SK-N-SH treated with all-trans-retinoic acid at 6 μM for 48 hours (cell line): ENCODE measurements around the gene ALG9.

Experiments used
- ATAC-seq: fragments of 200-7000 bp; cut with Tn5 transposase; 3 replicates; pipeline ENCODE4 v1.9.1; 2020; ENCODE audit warnings: mild to moderate bottlenecking, moderate library complexity
- ARNTL ChIP-seq: fragments of 450-650 bp; formaldehyde crosslinking; IDR thresholded peaks from 2 replicates; pipeline ENCODE4 v1.5.0; 2020; ENCODE audit warnings: low read depth, mild to moderate bottlenecking, moderate library complexity, borderline replicate concordance
- BACH2 ChIP-seq: fragments of 250-450 bp; sonication (Bioruptor Pico); IDR thresholded peaks from 2 replicates; pipeline ENCODE4 v1.9.0; 2021; ENCODE audit warnings: mild to moderate bottlenecking, borderline replicate concordance
- CSDC2 ChIP-seq: fragments of 250-450 bp; sonication (Bioruptor Pico); IDR thresholded peaks from 2 replicates; pipeline ENCODE4 v1.5.0; 2020; ENCODE audit warnings: mild to moderate bottlenecking, moderate library complexity
- ESRRG ChIP-seq: fragments of 250-450 bp; sonication (Bioruptor Pico); IDR thresholded peaks from 2 replicates; pipeline ENCODE4 v1.6.1; 2021; ENCODE audit warnings: mild to moderate bottlenecking
- GLIS3 ChIP-seq: fragments of 250-450 bp; sonication (Bioruptor Pico); IDR thresholded peaks from 2 replicates; pipeline ENCODE4 v1.5.0; 2020; ENCODE audit warnings: mild to moderate bottlenecking, moderate library complexity
- OSR1 ChIP-seq: fragments of 250-450 bp; sonication (Bioruptor Pico); IDR thresholded peaks from 2 replicates; pipeline ENCODE4 v1.8.0; 2022; ENCODE audit warnings: moderate library complexity, mild to moderate bottlenecking, inconsistent platforms
- PPARA ChIP-seq: fragments of 250-450 bp; sonication (Bioruptor Pico); IDR thresholded peaks from 2 replicates; pipeline ENCODE4 v1.5.0; 2020; ENCODE audit warnings: mild to moderate bottlenecking, borderline replicate concordance
- RARB ChIP-seq: fragments of 250-450 bp; sonication (Bioruptor Pico); IDR thresholded peaks from 2 replicates; pipeline ENCODE4 v1.8.0; 2021; ENCODE audit warnings: mild to moderate bottlenecking, moderate library complexity
- SNAI2 ChIP-seq: fragments of 250-450 bp; sonication (Bioruptor Pico); IDR thresholded peaks from 2 replicates; pipeline ENCODE4 v1.5.0; 2020; ENCODE audit warnings: mild to moderate bottlenecking, moderate library complexity
- TCF4 ChIP-seq: fragments of 250-450 bp; sonication (Bioruptor Pico); IDR thresholded peaks from 2 replicates; pipeline ENCODE4 v1.8.0; 2021; ENCODE audit warnings: mild to moderate bottlenecking, moderate library complexity, borderline replicate concordance
- TOX ChIP-seq: fragments of 250-450 bp; sonication (Bioruptor Pico); IDR thresholded peaks from 2 replicates; pipeline ENCODE4 v1.8.0; 2021; ENCODE audit warnings: mild to moderate bottlenecking, moderate library complexity, borderline replicate concordance
- ZC3H10 ChIP-seq: fragments of 250-450 bp; sonication (Bioruptor Pico); IDR thresholded peaks from 2 replicates; pipeline ENCODE4 v1.5.1; 2021; ENCODE audit warnings: mild to moderate bottlenecking, moderate library complexity
- ZFP3 ChIP-seq: fragments of 250-450 bp; sonication (Bioruptor Pico); IDR thresholded peaks from 2 replicates; pipeline ENCODE4 v1.5.0; 2020; ENCODE audit warnings: mild to moderate bottlenecking, moderate library complexity
- ZFP30 ChIP-seq: fragments of 450-650 bp; formaldehyde crosslinking; IDR thresholded peaks from 2 replicates; pipeline ENCODE4 v1.5.0; 2022; ENCODE audit warnings: mild to moderate bottlenecking, moderate library complexity
- ZNF70 ChIP-seq: fragments of 450-650 bp; formaldehyde crosslinking; IDR thresholded peaks from 2 replicates; pipeline ENCODE4 v1.5.0; 2020; ENCODE audit warnings: mild to moderate bottlenecking, moderate library complexity
- ZNF8 ChIP-seq: fragments of 450-650 bp; formaldehyde crosslinking; IDR thresholded peaks from 2 replicates; pipeline ENCODE4 v1.5.0; 2020; ENCODE audit warnings: mild to moderate bottlenecking, moderate library complexity
- TF ChIP-seq, protein P1 (sequence below): fragments of 250-450 bp; sonication (Bioruptor Pico); IDR thresholded peaks from 2 replicates; pipeline ENCODE4 v1.5.0; 2020; ENCODE audit warnings: mild to moderate bottlenecking, moderate library complexity
- TF ChIP-seq, protein P2 (sequence below): fragments of 250-450 bp; sonication (Bioruptor Pico); IDR thresholded peaks from 2 replicates; pipeline ENCODE4 v1.5.1; 2021; ENCODE audit warnings: mild to moderate bottlenecking, moderate library complexity
- TF ChIP-seq, protein P3 (sequence below): fragments of 250-450 bp; sonication (Bioruptor Pico); IDR thresholded peaks from 2 replicates; pipeline ENCODE4 v1.8.0; 2021; ENCODE audit warnings: low read depth, mild to moderate bottlenecking, moderate library complexity, borderline replicate concordance
- TF ChIP-seq, protein P4 (sequence below): fragments of 250-450 bp; sonication (Bioruptor Pico); IDR thresholded peaks from 2 replicates; pipeline ENCODE4 v1.5.1; 2020; ENCODE audit warnings: low read depth, mild to moderate bottlenecking, moderate library complexity
- TF ChIP-seq, protein P5 (sequence below): fragments of 250-450 bp; sonication (Bioruptor Pico); IDR thresholded peaks from 2 replicates; pipeline ENCODE4 v1.8.0; 2020; ENCODE audit warnings: mild to moderate bottlenecking, moderate library complexity, borderline replicate concordance

ALG9 gene

DNA sequence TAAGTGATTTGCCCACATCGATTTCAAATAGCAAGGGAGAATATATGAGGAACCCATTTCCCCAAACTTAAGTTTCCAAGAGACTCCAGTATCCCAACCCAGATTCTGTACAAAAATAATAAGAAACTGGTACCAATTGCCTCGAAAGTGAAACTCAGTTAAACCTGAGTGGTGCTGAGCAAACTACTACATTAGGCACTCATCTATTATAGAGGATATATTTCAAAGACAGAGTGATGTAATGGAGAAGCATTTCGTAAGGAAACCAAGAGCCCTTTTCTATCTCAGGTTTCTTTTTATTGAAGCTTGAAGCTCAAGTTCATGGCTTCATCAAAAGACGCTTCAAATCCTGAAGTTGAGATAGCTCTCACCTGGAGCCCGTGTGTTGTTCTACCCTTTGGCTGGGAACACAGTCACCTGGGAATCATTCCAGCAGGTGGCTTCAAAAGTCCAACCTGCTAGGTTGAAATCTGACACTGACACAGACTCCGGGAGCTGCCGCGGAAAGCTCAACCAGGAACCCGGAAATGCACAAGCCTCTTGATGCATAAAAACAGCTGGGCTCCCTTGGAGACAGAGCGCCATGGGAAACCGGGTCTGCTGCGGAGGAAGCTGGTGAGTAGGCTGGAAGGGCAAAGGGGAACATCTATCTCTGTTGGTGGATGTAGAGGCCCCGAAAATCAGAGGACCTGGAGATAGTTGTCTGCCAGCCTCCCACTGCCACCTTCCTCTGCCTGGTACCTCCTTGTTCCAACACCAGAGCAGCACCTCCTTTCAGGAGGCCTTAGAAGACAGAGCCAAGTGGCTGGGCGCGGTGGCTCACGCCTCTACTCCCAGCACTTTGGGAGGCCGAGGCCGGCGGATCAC lies 47.2 kb upstream of the ALG9 start, which contains the start of gene C11orf52:
Gene C11orf52 (plus strand): TSS at position 524 of the 867 bp plus-strand sequence. CDS start 60 bp downstream, at position 584.
- ATAC-seq = no peak
- TF ChIP-seq ARNTL (CRISPR knock-in tag) (no peak), ESRRG (no peak), TCF4 (CRISPR knock-in tag) (no peak), ZNF8 (CRISPR knock-in tag) (no peak), PPARA (CRISPR knock-in tag) (no peak), ZNF70 (no peak), RARB (no peak), OSR1 (CRISPR knock-in tag) (no peak), ZFP30 (CRISPR knock-in tag) (no peak), CSDC2 (CRISPR knock-in tag) (no peak), BACH2 (CRISPR knock-in tag) (no peak), ZFP3 (CRISPR knock-in tag) (no peak), SNAI2 (CRISPR knock-in tag) (no peak), ZC3H10 (CRISPR knock-in tag) (no peak), TOX (CRISPR knock-in tag) (no peak), GLIS3 (no peak)
- TF ChIP-seq, protein P1, sequence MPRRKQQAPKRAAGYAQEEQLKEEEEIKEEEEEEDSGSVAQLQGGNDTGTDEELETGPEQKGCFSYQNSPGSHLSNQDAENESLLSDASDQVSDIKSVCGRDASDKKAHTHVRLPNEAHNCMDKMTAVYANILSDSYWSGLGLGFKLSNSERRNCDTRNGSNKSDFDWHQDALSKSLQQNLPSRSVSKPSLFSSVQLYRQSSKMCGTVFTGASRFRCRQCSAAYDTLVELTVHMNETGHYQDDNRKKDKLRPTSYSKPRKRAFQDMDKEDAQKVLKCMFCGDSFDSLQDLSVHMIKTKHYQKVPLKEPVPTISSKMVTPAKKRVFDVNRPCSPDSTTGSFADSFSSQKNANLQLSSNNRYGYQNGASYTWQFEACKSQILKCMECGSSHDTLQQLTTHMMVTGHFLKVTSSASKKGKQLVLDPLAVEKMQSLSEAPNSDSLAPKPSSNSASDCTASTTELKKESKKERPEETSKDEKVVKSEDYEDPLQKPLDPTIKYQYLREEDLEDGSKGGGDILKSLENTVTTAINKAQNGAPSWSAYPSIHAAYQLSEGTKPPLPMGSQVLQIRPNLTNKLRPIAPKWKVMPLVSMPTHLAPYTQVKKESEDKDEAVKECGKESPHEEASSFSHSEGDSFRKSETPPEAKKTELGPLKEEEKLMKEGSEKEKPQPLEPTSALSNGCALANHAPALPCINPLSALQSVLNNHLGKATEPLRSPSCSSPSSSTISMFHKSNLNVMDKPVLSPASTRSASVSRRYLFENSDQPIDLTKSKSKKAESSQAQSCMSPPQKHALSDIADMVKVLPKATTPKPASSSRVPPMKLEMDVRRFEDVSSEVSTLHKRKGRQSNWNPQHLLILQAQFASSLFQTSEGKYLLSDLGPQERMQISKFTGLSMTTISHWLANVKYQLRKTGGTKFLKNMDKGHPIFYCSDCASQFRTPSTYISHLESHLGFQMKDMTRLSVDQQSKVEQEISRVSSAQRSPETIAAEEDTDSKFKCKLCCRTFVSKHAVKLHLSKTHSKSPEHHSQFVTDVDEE = no peak
- TF ChIP-seq, protein P2, sequence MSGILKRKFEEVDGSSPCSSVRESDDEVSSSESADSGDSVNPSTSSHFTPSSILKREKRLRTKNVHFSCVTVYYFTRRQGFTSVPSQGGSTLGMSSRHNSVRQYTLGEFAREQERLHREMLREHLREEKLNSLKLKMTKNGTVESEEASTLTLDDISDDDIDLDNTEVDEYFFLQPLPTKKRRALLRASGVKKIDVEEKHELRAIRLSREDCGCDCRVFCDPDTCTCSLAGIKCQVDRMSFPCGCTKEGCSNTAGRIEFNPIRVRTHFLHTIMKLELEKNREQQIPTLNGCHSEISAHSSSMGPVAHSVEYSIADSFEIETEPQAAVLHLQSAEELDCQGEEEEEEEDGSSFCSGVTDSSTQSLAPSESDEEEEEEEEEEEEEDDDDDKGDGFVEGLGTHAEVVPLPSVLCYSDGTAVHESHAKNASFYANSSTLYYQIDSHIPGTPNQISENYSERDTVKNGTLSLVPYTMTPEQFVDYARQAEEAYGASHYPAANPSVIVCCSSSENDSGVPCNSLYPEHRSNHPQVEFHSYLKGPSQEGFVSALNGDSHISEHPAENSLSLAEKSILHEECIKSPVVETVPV (CRISPR knock-in tag) = no peak
- TF ChIP-seq, protein P3, sequence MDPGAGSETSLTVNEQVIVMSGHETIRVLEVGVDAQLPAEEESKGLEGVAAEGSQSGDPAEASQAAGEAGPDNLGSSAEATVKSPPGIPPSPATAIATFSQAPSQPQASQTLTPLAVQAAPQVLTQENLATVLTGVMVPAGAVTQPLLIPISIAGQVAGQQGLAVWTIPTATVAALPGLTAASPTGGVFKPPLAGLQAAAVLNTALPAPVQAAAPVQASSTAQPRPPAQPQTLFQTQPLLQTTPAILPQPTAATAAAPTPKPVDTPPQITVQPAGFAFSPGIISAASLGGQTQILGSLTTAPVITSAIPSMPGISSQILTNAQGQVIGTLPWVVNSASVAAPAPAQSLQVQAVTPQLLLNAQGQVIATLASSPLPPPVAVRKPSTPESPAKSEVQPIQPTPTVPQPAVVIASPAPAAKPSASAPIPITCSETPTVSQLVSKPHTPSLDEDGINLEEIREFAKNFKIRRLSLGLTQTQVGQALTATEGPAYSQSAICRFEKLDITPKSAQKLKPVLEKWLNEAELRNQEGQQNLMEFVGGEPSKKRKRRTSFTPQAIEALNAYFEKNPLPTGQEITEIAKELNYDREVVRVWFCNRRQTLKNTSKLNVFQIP (CRISPR knock-in tag) = no peak
- TF ChIP-seq, protein P4, sequence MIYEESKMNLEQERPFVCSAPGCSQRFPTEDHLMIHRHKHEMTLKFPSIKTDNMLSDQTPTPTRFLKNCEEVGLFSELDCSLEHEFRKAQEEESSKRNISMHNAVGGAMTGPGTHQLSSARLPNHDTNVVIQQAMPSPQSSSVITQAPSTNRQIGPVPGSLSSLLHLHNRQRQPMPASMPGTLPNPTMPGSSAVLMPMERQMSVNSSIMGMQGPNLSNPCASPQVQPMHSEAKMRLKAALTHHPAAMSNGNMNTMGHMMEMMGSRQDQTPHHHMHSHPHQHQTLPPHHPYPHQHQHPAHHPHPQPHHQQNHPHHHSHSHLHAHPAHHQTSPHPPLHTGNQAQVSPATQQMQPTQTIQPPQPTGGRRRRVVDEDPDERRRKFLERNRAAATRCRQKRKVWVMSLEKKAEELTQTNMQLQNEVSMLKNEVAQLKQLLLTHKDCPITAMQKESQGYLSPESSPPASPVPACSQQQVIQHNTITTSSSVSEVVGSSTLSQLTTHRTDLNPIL (CRISPR knock-in tag) = no peak
- TF ChIP-seq, all 23 proteins: peak for 0

DNA sequence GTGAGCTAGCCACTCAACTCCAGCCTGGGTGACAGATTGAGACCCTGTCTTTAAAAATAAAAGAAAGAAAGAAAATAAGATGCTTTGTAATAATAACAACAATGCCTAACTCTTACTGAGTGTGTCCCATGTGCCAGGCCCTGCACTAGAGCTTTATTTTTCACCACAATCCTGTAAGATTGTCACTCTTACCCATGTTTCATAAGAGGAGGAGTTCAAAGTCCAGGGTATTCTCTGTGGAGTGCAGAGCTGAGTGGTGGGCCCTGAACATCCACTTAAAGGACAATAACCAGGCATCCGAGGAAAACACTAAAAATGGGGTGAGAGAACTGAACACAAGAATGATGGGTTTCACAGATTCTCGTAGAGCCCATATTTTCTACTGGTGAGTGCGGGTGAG lies 46.4 kb upstream of the ALG9 start:
- ATAC-seq = no peak
- TF ChIP-seq BACH2 (CRISPR knock-in tag) = no peak
- TF ChIP-seq, protein P3 (CRISPR knock-in tag) = no peak
- TF ChIP-seq, protein P5, sequence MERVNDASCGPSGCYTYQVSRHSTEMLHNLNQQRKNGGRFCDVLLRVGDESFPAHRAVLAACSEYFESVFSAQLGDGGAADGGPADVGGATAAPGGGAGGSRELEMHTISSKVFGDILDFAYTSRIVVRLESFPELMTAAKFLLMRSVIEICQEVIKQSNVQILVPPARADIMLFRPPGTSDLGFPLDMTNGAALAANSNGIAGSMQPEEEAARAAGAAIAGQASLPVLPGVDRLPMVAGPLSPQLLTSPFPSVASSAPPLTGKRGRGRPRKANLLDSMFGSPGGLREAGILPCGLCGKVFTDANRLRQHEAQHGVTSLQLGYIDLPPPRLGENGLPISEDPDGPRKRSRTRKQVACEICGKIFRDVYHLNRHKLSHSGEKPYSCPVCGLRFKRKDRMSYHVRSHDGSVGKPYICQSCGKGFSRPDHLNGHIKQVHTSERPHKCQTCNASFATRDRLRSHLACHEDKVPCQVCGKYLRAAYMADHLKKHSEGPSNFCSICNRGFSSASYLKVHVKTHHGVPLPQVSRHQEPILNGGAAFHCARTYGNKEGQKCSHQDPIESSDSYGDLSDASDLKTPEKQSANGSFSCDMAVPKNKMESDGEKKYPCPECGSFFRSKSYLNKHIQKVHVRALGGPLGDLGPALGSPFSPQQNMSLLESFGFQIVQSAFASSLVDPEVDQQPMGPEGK (CRISPR knock-in tag) = no peak
- no peak for TF ChIP-seq TCF4 (CRISPR knock-in tag)
- no peak for TF ChIP-seq ZNF8 (CRISPR knock-in tag)
- TF ChIP-seq RARB = no peak
